ENCODE data around the gene OR6X1.
A peak's percentile ranks its signal among the peaks of the same experiment; 100 is the strongest.
"Not testable (repeated sequence)": the region's sequence is repeated elsewhere in the genome, so short reads cannot be mapped to it uniquely, and the experiment has no call there.

OR6X1 gene

DNA sequence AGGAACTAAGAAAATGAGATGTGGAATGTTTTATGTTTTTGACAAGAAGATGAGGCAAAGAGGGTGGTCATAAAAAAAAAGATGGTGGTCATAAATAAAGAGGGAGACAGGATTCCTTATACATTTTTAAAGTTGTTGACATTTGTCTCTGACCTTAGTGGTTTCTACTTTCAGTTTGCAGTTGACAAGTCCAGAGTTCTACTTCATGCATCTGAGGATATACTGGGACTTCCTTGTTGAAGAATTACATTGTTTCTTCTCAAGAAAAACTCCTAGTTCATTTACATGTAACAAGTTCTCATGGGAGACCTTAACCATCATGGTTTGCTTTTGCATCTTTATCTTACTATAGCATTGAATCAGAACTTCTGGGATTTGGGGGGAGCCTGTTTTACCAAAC, 1.2 kb downstream of the OR6X1 start:
- Histone ChIP-seq H3K27me3 (ENCODE audit: control insufficient read depth in 1 of 2, insufficient read depth in 2 of 2, low read length in 2 of 2) (no peaks in the 10 kb centered on the region), H3K4me1 (ENCODE audit: insufficient read depth, low read length) (no peaks in the 10 kb centered on the region), H3K36me3 (ENCODE audit: insufficient read depth, low read length) (no peaks in the 10 kb centered on the region), H3K4me3 (ENCODE audit: low read depth in 1 of 2, low read length in 2 of 2) (no peak overlapping the region), H3K9ac (ENCODE audit: low read length) (no peak overlapping the region), H3K27ac (ENCODE audit: low read depth, low read length) (no peak overlapping the region), H3K9me3 (ENCODE audit: low read length) (no peaks in the 10 kb centered on the region)

DNA sequence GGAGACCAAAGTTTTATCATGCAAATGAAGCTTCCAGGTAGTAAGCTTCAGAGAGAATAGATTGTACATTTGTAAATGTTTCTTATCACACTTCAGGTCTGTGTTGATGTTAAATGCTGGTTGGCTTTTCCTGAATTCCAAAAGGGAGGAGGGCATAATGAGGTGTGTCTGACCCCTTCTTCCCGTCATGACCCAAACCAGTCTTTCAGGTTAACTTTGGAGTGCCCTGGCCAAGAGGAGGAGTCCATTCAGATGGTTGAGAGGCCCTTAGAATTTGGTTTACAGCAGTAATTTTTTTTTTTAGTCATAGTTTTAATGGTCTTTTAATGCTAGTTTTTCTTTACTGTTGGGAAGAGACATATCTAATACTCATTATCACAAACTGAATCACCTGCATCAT, 2.5 kb downstream of the OR6X1 start:
- Histone ChIP-seq H3K9ac (ENCODE audit: low read length) (no peak overlapping the region), H3K36me3 (ENCODE audit: insufficient read depth, low read length) (no peaks in the 10 kb centered on the region), H3K4me3 (ENCODE audit: low read depth in 1 of 2, low read length in 2 of 2) (no peak overlapping the region), H3K27me3 (ENCODE audit: control insufficient read depth in 1 of 2, insufficient read depth in 2 of 2, low read length in 2 of 2) (no peaks in the 10 kb centered on the region), H3K27ac (ENCODE audit: low read depth, low read length) (no peak overlapping the region), H3K9me3 (ENCODE audit: low read length) (no peaks in the 10 kb centered on the region), H3K4me1 (ENCODE audit: insufficient read depth, low read length) (no peaks in the 10 kb centered on the region)

DNA sequence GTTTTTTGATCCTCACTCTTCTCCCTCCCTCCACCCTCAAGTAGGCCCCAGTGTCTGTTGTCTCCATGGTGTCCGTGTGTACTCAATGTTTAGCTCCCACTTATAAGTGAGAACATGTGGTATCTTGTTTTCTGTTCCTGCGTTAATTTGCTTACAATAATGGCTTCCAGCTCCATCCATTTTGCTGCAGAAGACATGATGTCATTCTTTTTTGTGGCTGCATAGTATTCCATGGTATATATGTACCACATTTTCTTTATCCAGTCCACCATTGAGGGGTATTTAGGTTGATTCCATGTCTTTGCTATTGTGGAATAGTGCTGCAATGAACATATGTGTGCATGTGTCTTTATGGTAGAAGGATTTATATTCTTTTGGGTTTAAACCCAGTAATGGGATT, 6.0 kb downstream of the OR6X1 start:
- H3K36me3 ChIP-seq (ENCODE audit: insufficient read depth, low read length); H3K27ac ChIP-seq (ENCODE audit: low read depth, low read length); H3K9me3 ChIP-seq (ENCODE audit: low read length); H3K27me3 ChIP-seq (ENCODE audit: control insufficient read depth in 1 of 2, insufficient read depth in 2 of 2, low read length in 2 of 2); H3K4me1 ChIP-seq (ENCODE audit: insufficient read depth, low read length); H3K9ac ChIP-seq (ENCODE audit: low read length); H3K4me3 ChIP-seq (ENCODE audit: low read depth in 1 of 2, low read length in 2 of 2): not testable (repeated sequence)

DNA sequence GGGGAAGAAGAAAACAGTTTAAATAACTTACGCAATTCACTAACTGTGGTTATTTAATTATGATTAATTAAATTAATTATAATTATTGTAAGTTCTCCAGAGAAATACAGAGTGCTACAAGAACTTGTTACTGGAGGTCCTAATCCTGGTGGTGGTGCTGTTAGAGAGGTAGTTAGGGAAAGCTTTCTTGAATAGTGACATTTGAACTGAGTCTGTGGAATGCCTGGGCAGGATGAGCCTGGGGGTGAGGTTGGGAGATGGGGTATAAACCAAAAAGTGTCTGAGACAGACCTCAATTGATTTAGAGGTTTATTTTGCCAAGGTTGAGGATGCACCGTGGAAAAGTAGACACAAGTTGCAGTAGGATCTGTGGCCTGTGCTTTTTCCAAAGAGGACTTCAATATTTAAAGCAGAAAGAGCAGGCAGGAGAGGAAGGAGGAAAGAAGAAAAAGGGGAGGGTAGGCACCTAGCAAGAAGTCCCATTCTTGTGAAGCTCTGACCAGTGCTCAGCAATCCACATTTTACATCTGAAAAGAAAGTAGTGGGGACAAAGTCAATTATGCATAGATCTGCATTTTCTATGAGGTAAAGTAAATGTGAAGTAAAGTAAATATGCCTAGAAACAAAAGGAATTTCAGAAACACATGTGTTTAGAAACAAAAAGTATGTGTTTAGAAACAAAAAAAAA, 8.4 kb downstream of the OR6X1 start:
- Histone ChIP-seq H3K9ac (ENCODE audit: low read length) (no peak overlapping the region), H3K27me3 (ENCODE audit: control insufficient read depth in 1 of 2, insufficient read depth in 2 of 2, low read length in 2 of 2) (no peaks in the 10 kb centered on the region), H3K27ac (ENCODE audit: low read depth, low read length) (no peak overlapping the region), H3K36me3 (ENCODE audit: insufficient read depth, low read length) (no peaks in the 10 kb centered on the region), H3K4me1 (ENCODE audit: insufficient read depth, low read length) (peaks cover 8% of the 10 kb centered on the region), H3K4me3 (ENCODE audit: low read depth in 1 of 2, low read length in 2 of 2) (no peak overlapping the region), H3K9me3 (ENCODE audit: low read length) (no peaks in the 10 kb centered on the region)

DNA sequence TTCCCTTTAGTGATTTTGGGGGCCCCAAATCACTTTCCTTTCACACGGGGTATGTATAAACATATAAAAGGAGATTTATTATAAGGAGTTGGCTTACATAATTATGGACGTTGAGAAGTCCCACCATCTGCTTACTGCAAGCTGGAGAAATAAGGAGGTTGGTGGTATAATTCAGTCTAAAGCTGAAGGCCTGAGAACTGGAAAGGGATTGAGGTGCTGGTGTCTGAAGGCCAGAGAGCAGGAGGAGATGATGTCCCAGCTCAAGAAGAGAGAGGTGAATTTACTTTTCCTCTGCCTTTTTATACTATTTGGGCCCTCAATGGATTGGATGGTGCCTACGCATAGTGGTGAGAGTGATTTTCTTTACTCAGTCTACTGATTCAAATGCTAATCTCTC, 11.6 kb downstream of the OR6X1 start:
- H3K4me3 ChIP-seq (ENCODE audit: low read depth in 1 of 2, low read length in 2 of 2), result peak overlapping the region; percentile 2 to 81

DNA sequence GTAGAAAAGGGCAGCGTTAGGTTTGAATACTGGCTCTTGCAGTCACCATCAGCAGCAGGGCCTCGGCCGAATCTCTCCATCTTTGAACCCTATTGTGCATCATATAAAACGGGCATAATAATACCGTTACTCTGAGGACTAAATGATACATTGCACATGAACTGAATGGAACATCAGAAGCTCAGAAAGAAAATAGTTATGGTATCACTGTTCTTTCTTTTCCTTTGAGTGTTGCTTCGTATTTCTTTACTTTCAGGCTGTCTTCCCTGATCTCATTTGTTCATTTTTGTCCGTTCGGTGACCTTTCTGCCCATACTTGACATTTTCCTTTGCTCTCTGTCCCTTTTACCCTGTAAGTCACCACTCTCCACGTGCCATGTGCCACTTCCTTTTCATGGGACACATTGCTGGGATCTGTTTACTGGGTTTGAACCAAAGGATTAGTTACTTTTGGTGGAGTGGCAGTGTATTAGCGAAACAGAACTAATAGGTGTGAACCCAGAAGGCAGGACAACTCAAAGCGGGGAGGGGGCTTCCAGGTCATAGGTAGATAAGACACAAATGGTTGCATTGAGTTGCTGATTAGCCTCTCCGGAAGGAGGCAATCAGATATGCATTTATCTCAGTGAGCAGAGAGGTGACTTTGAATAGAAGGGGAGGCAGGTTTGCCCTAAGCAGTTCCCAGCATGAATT, 12.1 kb downstream of the OR6X1 start:
- Histone ChIP-seq H3K27ac (ENCODE audit: low read depth, low read length) (peak overlapping the region; percentile 28), H3K36me3 (ENCODE audit: insufficient read depth, low read length) (no peaks in the 10 kb centered on the region), H3K9ac (ENCODE audit: low read length) (peak overlapping the region; percentile 50), H3K4me1 (ENCODE audit: insufficient read depth, low read length) (peaks cover 16% of the 10 kb centered on the region), H3K27me3 (ENCODE audit: control insufficient read depth in 1 of 2, insufficient read depth in 2 of 2, low read length in 2 of 2) (no peaks in the 10 kb centered on the region), H3K9me3 (ENCODE audit: low read length) (no peaks in the 10 kb centered on the region), H3K4me3 (ENCODE audit: low read depth in 1 of 2, low read length in 2 of 2) (peak overlapping the region; percentile 81 to 96)

More for the DNA sequence above, 11.6 kb downstream of the OR6X1 start:
- H3K27ac ChIP-seq (ENCODE audit: low read depth, low read length), result no peak overlapping the region
- H3K9me3 ChIP-seq (ENCODE audit: low read length), result no peaks in the 10 kb centered on the region
- peak overlapping the region; percentile 17 for H3K9ac ChIP-seq (ENCODE audit: low read length)
- no peaks in the 10 kb centered on the region for H3K36me3 ChIP-seq (ENCODE audit: insufficient read depth, low read length)
- H3K4me1 ChIP-seq (ENCODE audit: insufficient read depth, low read length), result peaks cover 16% of the 10 kb centered on the region
- H3K27me3 ChIP-seq (ENCODE audit: control insufficient read depth in 1 of 2, insufficient read depth in 2 of 2, low read length in 2 of 2), result no peaks in the 10 kb centered on the region

DNA sequence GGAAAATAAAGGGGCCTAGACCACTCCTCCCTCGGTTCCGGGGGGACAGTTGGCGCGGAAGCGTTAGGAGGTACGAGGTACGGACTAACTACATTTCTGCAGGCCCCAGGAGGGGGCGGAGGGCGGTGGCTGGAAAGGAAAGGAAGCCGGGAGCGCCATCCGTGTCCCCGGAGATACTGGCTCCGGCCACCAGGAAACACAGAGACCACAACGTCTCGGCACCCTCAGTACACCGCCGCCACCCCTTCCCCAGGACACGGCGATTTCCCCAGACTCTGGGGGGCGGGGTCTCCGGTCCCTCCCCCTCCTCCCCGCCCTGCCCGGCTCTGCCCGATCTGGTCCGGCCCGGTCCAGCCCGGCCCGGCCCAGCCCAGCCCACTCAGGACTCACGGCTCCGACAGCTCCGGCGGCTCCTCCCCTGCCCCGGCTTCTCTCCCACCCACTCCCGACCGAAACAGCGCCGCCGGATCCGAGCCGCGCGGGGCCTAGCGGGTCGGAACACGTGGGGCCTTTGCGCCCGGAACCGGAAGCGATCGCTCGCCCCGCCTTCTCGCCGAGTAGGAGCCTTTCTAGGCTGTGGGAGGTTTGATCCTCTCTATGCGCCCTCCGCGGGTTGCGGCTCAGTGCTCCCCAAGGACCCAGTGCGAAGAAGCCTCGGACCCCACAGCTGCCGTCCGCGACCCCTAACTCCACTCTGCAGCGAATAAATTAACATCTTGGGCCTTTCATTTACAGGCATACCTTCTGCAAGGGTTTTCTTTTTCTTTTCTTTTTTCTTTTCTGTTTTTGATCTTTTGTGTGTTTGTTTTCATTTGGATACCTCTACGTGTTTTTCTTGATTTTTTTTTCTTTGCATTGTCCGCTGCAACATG, 12.9 kb downstream of the OR6X1 start, which contains the start of gene ZNF202:
TSS of gene ZNF202 (minus strand) at position 502 of the 872 bp plus-strand sequence. CDS start 10,772 bp downstream, outside the sequence.
- no peaks in the 10 kb centered on the region for H3K9me3 ChIP-seq (ENCODE audit: low read length)
- H3K27me3 ChIP-seq (ENCODE audit: control insufficient read depth in 1 of 2, insufficient read depth in 2 of 2, low read length in 2 of 2), result no peaks in the 10 kb centered on the region
- H3K4me1 ChIP-seq (ENCODE audit: insufficient read depth, low read length), result peaks cover 16% of the 10 kb centered on the region
- peak within 1 kb of the TSS; percentile 28 for H3K27ac ChIP-seq (ENCODE audit: low read depth, low read length)
- H3K4me3 ChIP-seq (ENCODE audit: low read depth in 1 of 2, low read length in 2 of 2), result peak within 1 kb of the TSS; percentile 81 to 96
- H3K36me3 ChIP-seq (ENCODE audit: insufficient read depth, low read length), result no peaks in the 10 kb centered on the region
- H3K9ac ChIP-seq (ENCODE audit: low read length), result peak within 1 kb of the TSS; percentile 60

DNA sequence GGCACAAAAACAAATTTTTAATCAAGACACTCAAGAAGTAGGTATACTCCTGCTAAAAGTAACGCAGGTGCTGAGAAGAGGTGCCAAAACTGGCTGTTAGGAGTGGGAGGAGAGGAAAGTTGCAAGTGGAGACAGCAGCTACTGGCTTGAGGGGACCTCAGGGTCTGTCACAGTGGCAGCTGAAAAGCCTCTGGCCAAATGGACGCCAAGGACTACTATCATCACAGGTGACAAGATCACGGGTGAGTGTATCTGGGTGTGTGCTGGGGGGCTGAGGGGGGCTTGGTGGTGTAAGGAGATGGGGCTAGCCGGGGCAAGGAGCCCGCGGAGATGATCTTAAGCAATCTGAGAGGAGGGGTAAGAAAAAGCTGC, 13.5 kb downstream of the OR6X1 start:
- H3K27ac ChIP-seq (ENCODE audit: low read depth, low read length), result peak overlapping the region; percentile 28
- H3K27me3 ChIP-seq (ENCODE audit: control insufficient read depth in 1 of 2, insufficient read depth in 2 of 2, low read length in 2 of 2), result no peaks in the 10 kb centered on the region
- peak overlapping the region; percentile 60 for H3K9ac ChIP-seq (ENCODE audit: low read length)

DNA sequence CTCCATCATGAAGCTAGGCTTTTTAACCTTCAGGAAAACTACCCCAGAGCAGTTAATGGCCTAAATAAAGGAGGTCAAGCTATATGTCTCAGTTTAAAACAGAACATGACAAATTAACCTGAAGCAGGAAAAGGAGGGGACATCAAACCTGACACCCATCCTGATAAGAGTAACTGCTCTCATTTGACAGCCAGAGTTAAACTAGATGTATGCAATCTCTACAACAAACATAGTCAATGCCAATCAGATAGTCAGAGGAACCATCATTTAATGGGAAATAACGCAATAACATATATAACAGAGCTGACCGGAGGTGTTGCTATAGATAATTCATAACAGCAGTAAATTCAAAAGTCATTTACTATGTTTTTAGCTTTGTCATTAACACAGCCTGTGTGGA, 15.9 kb downstream of the OR6X1 start:
- Histone ChIP-seq H3K9ac (ENCODE audit: low read length) (no peak overlapping the region), H3K27ac (ENCODE audit: low read depth, low read length) (no peak overlapping the region), H3K9me3 (ENCODE audit: low read length) (no peaks in the 10 kb centered on the region), H3K27me3 (ENCODE audit: control insufficient read depth in 1 of 2, insufficient read depth in 2 of 2, low read length in 2 of 2) (no peaks in the 10 kb centered on the region), H3K4me1 (ENCODE audit: insufficient read depth, low read length) (peaks cover 16% of the 10 kb centered on the region), H3K36me3 (ENCODE audit: insufficient read depth, low read length) (peaks cover 4% of the 10 kb centered on the region), H3K4me3 (ENCODE audit: low read depth in 1 of 2, low read length in 2 of 2) (no peak overlapping the region)

More for the DNA sequence above, 13.5 kb downstream of the OR6X1 start:
- no peaks in the 10 kb centered on the region for H3K9me3 ChIP-seq (ENCODE audit: low read length)
- H3K4me3 ChIP-seq (ENCODE audit: low read depth in 1 of 2, low read length in 2 of 2), result peak overlapping the region; percentile 81 to 96
- H3K36me3 ChIP-seq (ENCODE audit: insufficient read depth, low read length), result no peaks in the 10 kb centered on the region
- peaks cover 16% of the 10 kb centered on the region for H3K4me1 ChIP-seq (ENCODE audit: insufficient read depth, low read length)

DNA sequence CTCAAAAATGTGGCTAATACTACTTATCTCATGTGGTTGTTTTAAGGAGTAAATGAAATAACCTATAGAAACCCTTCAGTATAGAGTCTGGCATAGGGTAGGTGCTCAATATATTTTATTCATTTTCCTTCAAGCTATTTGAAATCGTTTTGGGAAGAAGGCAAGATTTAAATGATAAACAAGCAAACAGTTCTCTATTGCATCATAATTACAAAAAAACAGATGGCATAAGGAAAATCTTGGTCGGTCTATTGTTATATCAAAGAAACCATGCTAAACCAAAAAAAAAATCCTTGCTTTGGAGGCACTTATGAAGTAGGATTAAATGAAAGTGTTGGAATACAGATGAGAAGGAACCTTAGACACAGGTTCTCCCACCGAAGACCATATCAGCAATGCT, 17.5 kb downstream of the OR6X1 start:
- H3K4me3 ChIP-seq (ENCODE audit: low read depth in 1 of 2, low read length in 2 of 2), result no peak overlapping the region
- peaks cover 4% of the 10 kb centered on the region for H3K36me3 ChIP-seq (ENCODE audit: insufficient read depth, low read length)
- no peaks in the 10 kb centered on the region for H3K27me3 ChIP-seq (ENCODE audit: control insufficient read depth in 1 of 2, insufficient read depth in 2 of 2, low read length in 2 of 2)
- no peak overlapping the region for H3K9ac ChIP-seq (ENCODE audit: low read length)
- H3K9me3 ChIP-seq (ENCODE audit: low read length), result no peaks in the 10 kb centered on the region
- H3K4me1 ChIP-seq (ENCODE audit: insufficient read depth, low read length), result peaks cover 8% of the 10 kb centered on the region
- no peak overlapping the region for H3K27ac ChIP-seq (ENCODE audit: low read depth, low read length)

DNA sequence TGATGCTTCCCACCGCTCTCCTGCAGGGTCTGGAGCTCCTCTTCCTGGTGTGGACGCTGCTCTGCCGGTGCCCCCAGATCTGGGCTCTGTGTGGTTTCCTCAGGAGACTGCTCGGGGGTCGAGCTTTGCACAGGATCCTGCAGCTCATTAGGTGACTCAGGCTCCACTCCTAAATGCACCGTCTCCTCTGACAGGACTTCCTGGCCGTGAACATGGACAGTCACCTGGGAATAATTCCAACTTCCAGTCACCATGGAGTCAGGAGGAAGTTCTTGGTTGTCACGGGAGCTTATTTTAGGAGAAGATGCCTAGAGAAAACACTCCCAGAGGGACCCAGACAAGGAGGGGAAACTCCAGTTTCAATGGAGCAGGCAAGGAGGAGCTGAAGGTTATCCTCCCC, 24.7 kb downstream of the OR6X1 start:
- Histone ChIP-seq H3K36me3 (ENCODE audit: insufficient read depth, low read length) (peaks cover 70% of the 10 kb centered on the region), H3K9me3 (ENCODE audit: low read length) (no peaks in the 10 kb centered on the region), H3K9ac (ENCODE audit: low read length) (no peak overlapping the region), H3K27me3 (ENCODE audit: control insufficient read depth in 1 of 2, insufficient read depth in 2 of 2, low read length in 2 of 2) (no peaks in the 10 kb centered on the region), H3K4me1 (ENCODE audit: insufficient read depth, low read length) (no peaks in the 10 kb centered on the region), H3K27ac (ENCODE audit: low read depth, low read length) (no peak overlapping the region), H3K4me3 (ENCODE audit: low read depth in 1 of 2, low read length in 2 of 2) (no peak overlapping the region)

Data from muscle layer of colon (tissue), 2 donors.